Glutamatergic neuron (in vitro differentiated cells): Measurements from ENCODE around the gene PTOV1. TPM values are rescaled to one million over a fixed set of nuclear protein-coding genes. Genes with fewer than 3 reads are reported as not detected.

Experiments used
- DNase-seq: peaks from one replicate; pipeline ENCODE4 v3.0.0; 2022
- H3K27ac Mint-ChIP-seq: one replicate; pipeline ENCODE4 v1.8.0; 2020; ENCODE audit warnings: mild to moderate bottlenecking, mixed read lengths, inconsistent platforms; ENCODE audit not compliant: unreplicated experiment
- H3K27me3 Mint-ChIP-seq: one replicate; pipeline ENCODE4 v1.8.0; 2020; ENCODE audit warnings: mild to moderate bottlenecking, moderate library complexity, mixed read lengths, inconsistent platforms; ENCODE audit not compliant: unreplicated experiment
- H3K36me3 Mint-ChIP-seq: one replicate; pipeline ENCODE4 v1.8.0; 2020; ENCODE audit warnings: mild to moderate bottlenecking, mixed read lengths, inconsistent platforms; ENCODE audit not compliant: unreplicated experiment
- H3K4me1 Mint-ChIP-seq: one replicate; pipeline ENCODE4 v1.8.0; 2020; ENCODE audit warnings: mild to moderate bottlenecking, low read depth, mixed read lengths, inconsistent platforms; ENCODE audit not compliant: unreplicated experiment
- H3K4me3 Mint-ChIP-seq: one replicate; pipeline ENCODE4 v1.8.0; 2020; ENCODE audit warnings: mild to moderate bottlenecking, mixed read lengths, inconsistent platforms; ENCODE audit not compliant: unreplicated experiment
- H3K9me3 Mint-ChIP-seq: one replicate; pipeline ENCODE4 v1.8.0; 2020; ENCODE audit warnings: mild to moderate bottlenecking, moderate library complexity, mixed read lengths, inconsistent platforms; ENCODE audit not compliant: unreplicated experiment
- total RNA-seq: library from RNA; stranded (reverse); fragmentation: NEBNext Ultra II Directional; extraction: Animal tissue kit (Norgen Biotek cat#: 25700); gene quantifications from one replicate; pipeline ENCODE4 v1.2.1, GENCODE V29; 2021; ENCODE audit not compliant: unreplicated experiment
- TF ChIP-seq, protein P1 (sequence below): fragments of 200-600 bp; sonication (generic); IDR thresholded peaks from one replicate; pipeline ENCODE4 v1.5.0; 2021; ENCODE audit not compliant: partially characterized antibody, unreplicated experiment

The PTOV1 gene
- total RNA-seq, 1 donor from 2014 or later, result 342 TPM

DNA sequence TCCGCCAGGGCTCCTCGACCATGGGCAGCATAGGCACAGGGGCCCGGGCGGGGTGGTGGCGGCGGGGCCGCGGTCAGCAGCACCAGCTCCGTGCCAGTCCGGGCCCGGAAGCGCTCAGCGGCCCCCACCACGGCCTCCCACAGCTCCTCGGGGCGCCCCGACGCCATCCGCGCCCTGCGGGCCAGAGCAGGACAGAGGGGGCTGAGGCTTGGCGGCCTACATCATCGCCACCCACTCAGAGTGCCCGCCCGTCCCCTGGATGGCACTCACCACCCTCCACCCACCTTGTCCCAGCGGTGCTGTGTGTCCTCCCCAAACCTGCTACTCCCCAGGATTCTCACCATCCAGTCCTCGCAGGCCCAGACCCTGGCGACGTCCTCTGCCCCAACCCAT is 22.2 kb downstream of the PTOV1 start:
- Mint-ChIP-seq H3K9me3 (peaks cover 12% of the 10 kb centered on the region), H3K4me3 (no peak overlapping the region), H3K27me3 (peaks cover 14% of the 10 kb centered on the region), H3K36me3 (no peaks in the 10 kb centered on the region), H3K4me1 (peaks cover 13% of the 10 kb centered on the region), H3K27ac (no peak overlapping the region)
- TF ChIP-seq, protein P1, sequence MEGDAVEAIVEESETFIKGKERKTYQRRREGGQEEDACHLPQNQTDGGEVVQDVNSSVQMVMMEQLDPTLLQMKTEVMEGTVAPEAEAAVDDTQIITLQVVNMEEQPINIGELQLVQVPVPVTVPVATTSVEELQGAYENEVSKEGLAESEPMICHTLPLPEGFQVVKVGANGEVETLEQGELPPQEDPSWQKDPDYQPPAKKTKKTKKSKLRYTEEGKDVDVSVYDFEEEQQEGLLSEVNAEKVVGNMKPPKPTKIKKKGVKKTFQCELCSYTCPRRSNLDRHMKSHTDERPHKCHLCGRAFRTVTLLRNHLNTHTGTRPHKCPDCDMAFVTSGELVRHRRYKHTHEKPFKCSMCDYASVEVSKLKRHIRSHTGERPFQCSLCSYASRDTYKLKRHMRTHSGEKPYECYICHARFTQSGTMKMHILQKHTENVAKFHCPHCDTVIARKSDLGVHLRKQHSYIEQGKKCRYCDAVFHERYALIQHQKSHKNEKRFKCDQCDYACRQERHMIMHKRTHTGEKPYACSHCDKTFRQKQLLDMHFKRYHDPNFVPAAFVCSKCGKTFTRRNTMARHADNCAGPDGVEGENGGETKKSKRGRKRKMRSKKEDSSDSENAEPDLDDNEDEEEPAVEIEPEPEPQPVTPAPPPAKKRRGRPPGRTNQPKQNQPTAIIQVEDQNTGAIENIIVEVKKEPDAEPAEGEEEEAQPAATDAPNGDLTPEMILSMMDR, result no peak
- DNase-seq, result no peak

DNA sequence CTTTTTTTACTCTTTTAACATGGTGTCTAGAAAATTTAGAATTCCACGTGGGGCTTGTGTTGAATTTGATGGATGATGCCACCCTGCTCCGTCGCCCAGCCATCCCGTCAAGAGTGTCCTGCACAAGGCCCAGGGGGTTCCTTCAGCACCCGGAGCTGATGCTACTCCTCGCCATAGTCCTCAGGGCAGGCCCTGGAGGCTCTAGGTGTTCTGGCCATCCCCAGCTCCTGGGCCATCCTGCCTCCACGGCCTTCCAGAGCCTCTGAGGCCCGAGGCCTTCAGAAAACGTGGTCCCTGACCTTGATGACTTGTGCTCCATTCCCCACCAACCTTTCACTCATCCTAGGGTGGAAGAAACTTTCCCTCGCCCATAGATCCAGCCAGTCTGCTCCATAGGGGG is 22.9 kb downstream of the PTOV1 start:
- Mint-ChIP-seq H3K27ac (no peak overlapping the region), H3K27me3 (peaks cover 17% of the 10 kb centered on the region), H3K36me3 (no peaks in the 10 kb centered on the region), H3K4me3 (peak overlapping the region; percentile 55), H3K9me3 (peaks cover 15% of the 10 kb centered on the region), H3K4me1 (peaks cover 14% of the 10 kb centered on the region)
- TF ChIP-seq, protein P1, result no peak
- DNase-seq, result no peak

DNA sequence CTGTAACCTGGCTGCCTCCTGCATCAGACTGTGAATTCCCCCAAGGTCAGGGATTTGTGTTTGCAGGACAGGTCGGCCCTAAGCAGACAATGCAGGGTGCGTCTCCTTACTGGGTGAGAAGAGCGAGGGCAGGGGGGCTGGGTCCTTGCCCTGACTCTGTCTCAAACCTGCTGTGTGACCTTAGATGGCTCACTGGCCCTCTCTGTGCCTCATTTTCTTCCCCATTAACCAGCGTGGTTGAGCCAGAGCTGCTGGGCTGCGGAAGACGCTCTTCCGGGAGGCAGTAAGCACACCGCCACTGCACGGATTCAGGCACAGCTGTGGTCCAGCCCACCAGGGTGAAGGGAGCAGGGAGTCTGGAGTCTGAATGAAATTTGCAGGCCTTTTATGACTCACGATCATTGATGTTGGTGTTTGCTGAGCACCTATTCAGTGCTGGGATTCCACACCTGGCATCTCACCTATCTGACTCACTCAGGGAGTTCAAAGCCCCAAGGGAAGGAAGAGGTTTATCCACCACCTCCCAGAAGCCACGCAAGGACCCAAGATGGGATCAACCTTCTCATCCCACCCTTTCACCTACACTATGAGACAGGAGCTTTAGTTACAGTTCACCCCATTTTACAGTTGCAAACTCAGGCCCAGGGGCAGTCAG is 23.7 kb downstream of the PTOV1 start:
- TF ChIP-seq, protein P1, result no peak
- no peak for DNase-seq
- no peaks in the 10 kb centered on the region for H3K36me3 Mint-ChIP-seq
- peaks cover 17% of the 10 kb centered on the region for H3K9me3 Mint-ChIP-seq
- H3K27me3 Mint-ChIP-seq, result peaks cover 21% of the 10 kb centered on the region
- H3K27ac Mint-ChIP-seq, result peak overlapping the region; percentile 66
- peak overlapping the region; percentile 55 for H3K4me3 Mint-ChIP-seq
- H3K4me1 Mint-ChIP-seq, result peaks cover 17% of the 10 kb centered on the region

DNA sequence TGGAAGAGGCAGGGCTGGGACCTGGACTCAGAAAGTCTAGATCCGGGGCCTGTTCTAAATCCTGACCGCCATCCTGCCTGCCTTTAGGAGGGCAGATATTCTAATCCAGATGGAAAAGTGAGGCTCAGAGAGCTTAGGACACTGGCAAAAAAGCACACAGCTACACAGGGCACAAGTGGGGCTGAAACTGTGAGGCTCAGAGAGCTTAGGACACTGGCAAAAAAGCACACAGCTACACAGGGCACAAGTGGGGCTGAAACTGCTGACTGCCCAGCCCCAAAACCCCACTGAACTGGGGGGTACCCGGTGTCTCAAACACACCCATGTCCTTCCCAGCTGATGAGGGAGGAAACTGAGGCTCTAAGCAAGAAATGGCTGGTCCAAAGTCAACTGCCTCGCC is 24.2 kb downstream of the PTOV1 start:
- peaks cover 15% of the 10 kb centered on the region for H3K9me3 Mint-ChIP-seq
- H3K36me3 Mint-ChIP-seq, result no peaks in the 10 kb centered on the region
- peaks cover 16% of the 10 kb centered on the region for H3K4me1 Mint-ChIP-seq
- H3K27ac Mint-ChIP-seq, result peak overlapping the region; percentile 66
- peaks cover 18% of the 10 kb centered on the region for H3K27me3 Mint-ChIP-seq
- TF ChIP-seq, protein P1, result no peak
- DNase-seq, result no peak
- H3K4me3 Mint-ChIP-seq, result no peak overlapping the region

DNA sequence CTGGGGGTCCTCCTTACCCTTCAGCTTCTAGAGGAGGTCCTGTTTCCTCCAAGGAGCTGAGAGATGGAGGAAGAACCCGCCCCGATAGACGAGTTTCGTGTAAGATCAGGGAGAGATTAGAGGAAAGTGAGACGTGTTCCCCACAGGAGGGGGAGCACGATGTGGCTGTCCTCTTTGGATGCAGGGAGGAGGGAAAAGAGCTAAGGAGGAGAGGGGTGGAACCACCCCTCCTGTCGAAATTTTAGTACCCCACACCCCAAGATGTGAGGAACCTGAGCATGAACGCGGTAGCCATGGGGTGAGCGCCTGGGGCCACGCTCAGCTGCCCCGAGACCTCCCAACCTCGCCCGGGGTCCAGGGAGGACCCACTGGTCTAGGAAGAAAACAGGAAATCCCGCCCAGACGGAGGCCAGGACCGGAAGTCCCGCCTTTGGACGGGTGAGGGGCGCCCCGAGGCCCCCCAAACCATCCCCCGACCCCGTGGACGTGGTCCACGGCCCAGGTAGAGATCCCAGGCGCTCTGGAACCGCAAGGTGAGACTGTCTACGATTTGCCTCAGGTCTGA is 25.0 kb downstream of the PTOV1 start:
- Mint-ChIP-seq H3K27me3 (peaks cover 18% of the 10 kb centered on the region), H3K36me3 (no peaks in the 10 kb centered on the region), H3K4me1 (peaks cover 11% of the 10 kb centered on the region), H3K9me3 (peaks cover 14% of the 10 kb centered on the region), H3K4me3 (no peak overlapping the region), H3K27ac (no peak overlapping the region)
- DNase-seq, result peak; percentile 78
- TF ChIP-seq, protein P1, result no peak
